D721Med (cell line): ENCODE results near the gene DDOST.

ENCODE experiments used
- DNase-seq: peaks from one replicate; pipeline ENCODE4 v3.0.0; 2011; ENCODE audit warnings: low spot score; ENCODE audit not compliant: insufficient read length
- FAIRE-seq: peaks from 2 replicates; lab custom pipeline; 2011; peaks lifted over from hg19 to GRCh38; lab: Jason Lieb, UNC
- CTCF ChIP-seq: IDR thresholded peaks from 2 replicates; pipeline ENCODE4 v1.5.1; 2012; ENCODE audit warnings: mild to moderate bottlenecking, control low read depth; ENCODE audit not compliant: insufficient read depth; ENCODE audit errors: missing control alignments

Gene DDOST

GRCh38 chr1:20691872-20692271 is 30.7 kb upstream of the DDOST start:
- no peak for DNase-seq
- TF ChIP-seq CTCF = no peak
- no peak for FAIRE-seq

GRCh38 chr1:20689645-20690056 is 28.5 kb upstream of the DDOST start:
- TF ChIP-seq CTCF = no peak
- DNase-seq (no peak), FAIRE-seq (no peak)

- TF ChIP-seq CTCF = no peak
- no peak for DNase-seq
- no peak for FAIRE-seq
Measured at GRCh38 chr1:20686883-20687725, 25.9 kb upstream of the DDOST start.

GRCh38 chr1:20685741-20686140 is 24.6 kb upstream of the DDOST start:
- FAIRE-seq (no peak), DNase-seq (no peak)
- TF ChIP-seq CTCF = no peak

GRCh38 chr1:20685099-20685662 is 24.0 kb upstream of the DDOST start:
- no peak for DNase-seq
- no peak for FAIRE-seq
- TF ChIP-seq CTCF = no peak

- TF ChIP-seq CTCF = no peak
- FAIRE-seq (no peak), DNase-seq (no peak)
Measured at GRCh38 chr1:20684651-20685050, 23.5 kb upstream of the DDOST start.

GRCh38 chr1:20684050-20684620 is 23.0 kb upstream of the DDOST start:
- FAIRE-seq (no peak), DNase-seq (no peak)

More at GRCh38 chr1:20684050-20684620, 23.0 kb upstream of the DDOST start:
- no peak for TF ChIP-seq CTCF
